Right ventricle myocardium superior (tissue), 1 donor: Measurements from ENCODE around the gene DLGAP1. TPM values are rescaled to one million over a fixed set of nuclear protein-coding genes. Genes with fewer than 3 reads are reported as not detected.
"Not testable (repeated sequence)": the region's sequence is repeated elsewhere in the genome, so short reads cannot be mapped to it uniquely, and the experiment has no call there.

Source experiments
- ATAC-seq: fragments of 200-7000 bp; cut with Tn5 transposase; one replicate; pipeline ENCODE4 v1.9.1; 2020; ENCODE audit warnings: mild to moderate bottlenecking; ENCODE audit not compliant: poor library complexity
- DNase-seq: peaks from one replicate; pipeline ENCODE4 v3.0.0-alpha.2; 2020
- intact Hi-C: fragments of 100-400 bp; cut with DNase I; formaldehyde crosslinking; loops from one replicate; pipeline ENCODE4 v1.11.2; 2022
- long read RNA-seq: library from polyadenylated mRNA; unstranded; transcript quantifications from one replicate; pipeline ENCODE4 v2.0.0, GENCODE V29; 2021
- total RNA-seq: library from RNA; stranded (reverse); fragmentation: NEBNext Ultra II Directional; extraction: Animal tissue kit (Norgen Biotek cat#: 25700); gene quantifications from one replicate; pipeline ENCODE4 v1.2.1, GENCODE V29; 2021
- donor health status: DM: no; HTN: yes; CAD: no; lungs with severe emphysema.

Gene DLGAP1
- 0.08 TPM for total RNA-seq
- long read RNA-seq = 0 reads

- intact Hi-C loops = no loop called here
- peak; percentile 37 for DNase-seq
- ATAC-seq = peak; percentile 36
Observed at GRCh38 chr18:4455113-4455811, at the start of gene DLGAP1. Gene DLGAP1, minus strand, starts transcription at chr18:4455307.

- intact Hi-C loops, ATAC-seq, DNase-seq: not testable (repeated sequence)
Observed at GRCh38 chr18:4494703-4495284, 39.7 kb upstream of the DLGAP1 start.

DNA sequence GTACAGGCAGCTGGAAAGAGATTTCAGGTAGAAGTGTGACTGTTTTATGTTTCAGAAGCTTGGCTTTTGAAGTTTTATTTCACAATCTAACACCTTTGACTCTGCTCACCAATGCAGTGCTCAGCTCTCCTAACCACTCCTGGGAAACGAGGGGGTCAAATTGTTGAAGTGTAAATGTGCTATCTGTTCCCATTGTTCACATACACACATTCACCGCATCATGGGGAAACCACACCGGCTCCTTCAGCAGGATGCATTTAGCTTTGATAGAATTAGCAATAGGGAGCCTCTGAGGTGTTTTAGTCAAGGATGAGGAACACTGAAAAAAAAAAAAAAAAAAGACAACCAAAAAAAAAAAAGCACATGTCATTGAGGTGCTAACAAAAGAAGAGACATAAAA, 13.4 kb upstream of the DLGAP1 start:
- ATAC-seq (no peak), DNase-seq (no peak)
- intact Hi-C loops = no loop called here

DNA sequence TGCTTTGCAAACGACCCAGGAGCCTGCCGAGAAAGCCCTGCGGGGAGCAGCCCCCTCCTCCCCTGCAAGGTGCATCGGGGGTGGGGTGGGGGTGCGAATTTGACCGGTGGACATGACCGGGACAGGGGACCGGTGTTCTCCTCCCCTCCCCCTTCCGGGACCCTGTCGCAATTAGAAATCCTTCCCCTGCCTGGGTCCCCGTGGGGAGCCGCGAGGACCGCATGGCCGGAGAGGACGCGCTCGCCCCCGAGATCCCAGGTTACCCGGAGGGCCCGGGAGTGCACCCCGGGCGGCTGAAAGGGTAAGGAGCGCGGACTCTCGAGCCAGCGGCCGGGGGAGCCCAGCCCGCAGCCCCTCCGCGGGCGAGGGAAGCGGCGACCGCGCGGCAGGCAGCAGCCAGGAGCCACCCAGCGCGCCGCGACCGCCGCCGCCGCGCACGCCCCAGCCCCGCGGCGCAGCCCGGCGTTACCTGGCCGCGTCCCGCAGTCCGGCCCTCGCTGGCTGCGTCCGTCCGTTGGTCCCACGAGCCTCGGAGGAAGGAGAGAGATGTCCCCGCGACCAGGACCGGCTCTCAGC, 482 bp downstream of the DLGAP1 start:
- intact Hi-C loops = no loop called here
- DNase-seq (no peak), ATAC-seq (no peak)

DNA sequence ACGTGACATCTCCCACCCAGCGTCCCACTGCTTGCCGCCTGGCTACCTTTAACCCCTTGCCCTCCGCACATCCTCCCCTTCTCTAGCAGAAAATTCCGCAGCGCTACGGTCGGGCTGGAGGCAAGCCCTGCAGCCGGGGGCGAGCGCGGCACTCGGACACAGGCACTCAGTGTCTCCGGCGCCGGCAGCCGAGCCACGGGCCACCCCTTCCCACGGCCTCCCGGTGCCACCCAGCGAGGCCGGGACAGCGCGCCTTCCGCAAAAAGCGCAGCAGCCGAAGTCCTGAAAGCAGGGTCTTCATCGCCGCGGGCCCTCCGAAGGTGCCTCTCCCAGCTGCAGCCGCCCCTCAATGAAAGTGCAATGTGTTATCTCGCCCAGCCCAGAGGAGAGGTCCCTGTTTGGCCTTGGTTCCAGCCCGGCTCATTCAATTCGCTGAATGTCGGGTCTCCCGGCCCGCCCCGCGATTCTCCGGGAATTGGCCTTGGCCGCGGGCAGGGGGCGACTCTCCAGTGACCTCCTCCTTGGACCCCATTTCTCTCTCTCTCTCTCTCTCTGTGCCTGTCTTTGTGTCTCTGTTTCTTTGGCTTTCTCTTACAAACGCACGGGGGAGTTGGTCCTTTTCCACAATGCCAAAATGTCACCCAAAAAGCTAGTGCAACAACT, 1.1 kb downstream of the DLGAP1 start:
- intact Hi-C loops = no loop called here
- ATAC-seq (no peak), DNase-seq (no peak)

DNA sequence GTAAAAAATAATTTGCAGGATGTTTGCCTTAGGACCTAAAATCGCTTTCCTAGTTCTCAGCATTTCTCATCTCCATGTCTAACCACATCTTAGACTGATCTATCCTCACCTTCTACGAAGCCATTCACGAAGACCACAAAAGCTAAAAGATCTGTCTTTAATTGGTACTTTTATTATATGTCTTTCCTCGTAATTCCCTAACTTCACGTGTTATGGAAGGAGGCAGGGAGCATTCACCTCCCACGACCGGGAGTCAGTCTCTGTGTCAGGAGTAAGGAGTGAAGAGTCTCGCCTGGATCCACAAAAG, 1.6 kb downstream of the DLGAP1 start:
- DNase-seq = no peak
- intact Hi-C loops = no loop called here
- ATAC-seq = no peak

DNA sequence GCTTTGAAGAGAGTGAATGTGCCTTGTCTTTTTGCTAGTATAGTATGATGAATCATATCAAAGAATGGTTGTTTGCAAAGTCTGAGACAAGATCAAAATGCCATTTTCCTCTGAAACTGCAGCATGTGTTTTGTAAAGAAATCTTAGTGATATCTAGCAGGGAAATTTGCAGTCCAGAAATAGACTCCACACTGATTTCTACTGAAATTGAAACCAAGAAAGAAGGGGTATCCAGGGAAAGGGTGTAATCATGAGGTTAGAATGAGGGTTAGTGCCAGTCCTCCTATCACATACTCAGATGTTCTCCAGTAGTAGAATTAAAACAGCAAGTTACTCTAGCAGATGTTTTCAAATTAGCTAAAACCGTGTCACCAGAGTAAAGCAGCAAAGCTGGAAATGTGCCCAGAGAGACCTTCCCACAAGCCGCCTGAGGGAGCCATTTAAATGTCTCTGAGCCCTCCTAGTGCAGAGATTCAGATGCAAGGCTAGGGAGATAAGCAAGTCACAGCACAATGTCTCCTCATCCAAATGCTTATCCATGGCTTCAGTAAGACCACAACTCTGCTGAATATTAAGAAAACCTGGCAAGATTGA, 4.9 kb downstream of the DLGAP1 start:
- intact Hi-C loops = no loop called here
- ATAC-seq (no peak), DNase-seq (no peak)

- intact Hi-C loops = no loop called here
- ATAC-seq (no peak), DNase-seq (no peak)
Observed at GRCh38 chr18:4445902-4446301, 9.2 kb downstream of the DLGAP1 start.

- intact Hi-C loops = no loop called here
- no peak for ATAC-seq
- DNase-seq = no peak
Observed at GRCh38 chr18:4444306-4444705, 10.8 kb downstream of the DLGAP1 start.

- intact Hi-C loops = no loop called here
- DNase-seq (no peak), ATAC-seq (no peak)
Observed at GRCh38 chr18:4441098-4441497, 14.0 kb downstream of the DLGAP1 start.

- intact Hi-C loops = no loop called here
- DNase-seq = no peak
- ATAC-seq = no peak
Observed at GRCh38 chr18:4438938-4439337, 16.2 kb downstream of the DLGAP1 start.

DNA sequence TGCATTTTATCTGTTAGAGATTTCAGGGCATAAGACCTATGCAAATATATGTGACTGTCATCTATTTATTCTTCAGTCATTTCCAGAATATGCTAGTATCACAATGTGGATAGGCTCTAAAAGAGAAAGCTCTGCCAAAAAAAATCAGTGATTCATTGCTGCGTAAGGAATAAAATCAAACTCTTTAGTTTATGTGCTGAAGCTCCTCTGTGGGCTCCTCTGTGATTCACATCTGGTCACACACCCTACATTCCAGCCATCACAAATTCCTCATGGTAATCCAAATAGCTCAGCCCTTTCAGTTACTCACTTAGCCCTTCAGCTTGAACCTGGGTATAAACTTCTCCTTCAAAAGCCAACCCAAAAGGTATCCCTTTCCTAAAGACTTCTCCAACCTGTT, 21.4 kb downstream of the DLGAP1 start:
- intact Hi-C loops = no loop called here

GRCh38 chr18:4430836-4431235, 24.3 kb downstream of the DLGAP1 start:
- DNase-seq (no peak), ATAC-seq (no peak)
- intact Hi-C loops = no loop called here

More for the DNA sequence above, 21.4 kb downstream of the DLGAP1 start:
- no peak for ATAC-seq
- no peak for DNase-seq

GRCh38 chr18:4417714-4418113, 37.4 kb downstream of the DLGAP1 start:
- intact Hi-C loops = no loop called here
- DNase-seq (no peak), ATAC-seq (no peak)

GRCh38 chr18:4416976-4417375, 38.1 kb downstream of the DLGAP1 start:
- ATAC-seq (no peak), DNase-seq (no peak)
- intact Hi-C loops = no loop called here

GRCh38 chr18:4412286-4412685, 42.8 kb downstream of the DLGAP1 start:
- intact Hi-C loops = no loop called here
- no peak for ATAC-seq
- DNase-seq = no peak

DNA sequence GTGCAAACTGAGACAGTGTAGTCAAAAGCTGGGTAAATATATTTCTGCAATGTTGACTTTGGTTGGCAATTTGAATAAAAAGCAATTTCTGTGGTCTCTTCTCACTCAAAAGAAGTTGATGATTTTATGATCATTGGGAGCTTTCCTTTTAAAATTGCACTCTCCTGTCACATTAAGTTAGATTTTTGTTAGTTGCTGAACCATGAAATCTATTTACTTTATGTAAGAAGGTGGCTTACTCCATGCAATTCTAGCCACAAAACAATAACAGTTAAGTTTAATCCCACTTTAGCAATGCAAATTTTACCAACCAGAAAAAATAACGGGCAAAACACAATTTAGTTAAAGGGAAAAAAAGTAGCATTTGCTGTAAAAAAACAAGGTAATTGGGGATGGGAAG, 48.3 kb downstream of the DLGAP1 start:
- intact Hi-C loops = no loop called here
- ATAC-seq (no peak), DNase-seq (no peak)

DNA sequence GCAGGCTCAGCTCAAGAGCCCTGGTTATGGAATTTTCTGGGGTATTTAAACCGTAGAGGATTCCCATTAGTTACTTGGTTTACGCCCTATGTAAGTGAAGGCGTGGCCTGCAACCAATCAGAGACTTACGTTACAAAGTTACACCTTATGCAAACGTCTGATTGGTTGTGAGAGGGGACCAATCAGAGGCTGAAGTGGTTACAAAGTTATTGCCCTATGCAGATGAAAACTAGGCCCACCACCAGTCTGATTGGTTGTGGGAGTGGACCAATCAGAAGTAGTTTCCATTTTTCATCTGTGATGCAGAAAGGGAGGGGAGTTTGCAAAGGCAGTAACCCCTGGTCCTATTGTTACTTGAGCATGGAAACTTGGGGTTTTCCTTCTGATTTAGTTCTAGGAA, 49.1 kb downstream of the DLGAP1 start:
- no peak for ATAC-seq
- no peak for DNase-seq
- intact Hi-C loops = no loop called here

GRCh38 chr18:4403836-4404235, 51.3 kb downstream of the DLGAP1 start:
- ATAC-seq (no peak), DNase-seq (no peak)
- intact Hi-C loops = no loop called here

DNA sequence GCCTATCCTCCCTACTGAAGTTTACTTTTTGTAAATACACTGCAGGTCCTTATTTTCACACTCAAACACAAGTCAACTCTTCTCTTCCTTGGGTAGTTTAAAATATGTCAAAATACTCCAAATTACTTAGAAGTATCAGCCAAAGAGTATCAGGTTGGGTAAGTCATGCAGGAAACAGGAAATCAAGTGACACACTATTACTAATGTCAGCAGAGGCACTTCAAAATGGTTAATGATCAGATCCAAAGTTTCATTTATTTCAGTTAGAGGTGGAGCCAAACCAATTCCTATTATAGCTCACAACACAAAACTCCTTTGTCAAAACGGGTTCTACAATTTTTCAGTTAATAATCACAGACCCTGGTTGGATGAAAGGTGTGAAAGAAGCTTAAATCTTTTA, 54.2 kb downstream of the DLGAP1 start:
- ATAC-seq = no peak
- intact Hi-C loops = no loop called here

More for the DNA sequence above, 54.2 kb downstream of the DLGAP1 start:
- no peak for DNase-seq
